T follicular helper cell (primary cell): ENCODE results near the gene FRMD6.

Experiments used
- DNase-seq: peaks from one replicate; pipeline ENCODE4 v3.0.0-alpha.2; 2020; ENCODE audit warnings: low read depth
- total RNA-seq, 2 experiments: gene quantifications; one replicate each; lab custom pipeline; 2026; lab: John Stamatoyannopoulos, UW

Gene FRMD6
- total RNA-seq, result 5.3 to 6.8 reads per million in 2 experiments

- peak; percentile 64 for DNase-seq
Measured at GRCh38 chr14:51651388-51652167, at the start of gene FRMD6. FRMD6 (plus strand) TSS chr14:51651910; CDS start chr14:51689837, 37,927 bp downstream.

DNA sequence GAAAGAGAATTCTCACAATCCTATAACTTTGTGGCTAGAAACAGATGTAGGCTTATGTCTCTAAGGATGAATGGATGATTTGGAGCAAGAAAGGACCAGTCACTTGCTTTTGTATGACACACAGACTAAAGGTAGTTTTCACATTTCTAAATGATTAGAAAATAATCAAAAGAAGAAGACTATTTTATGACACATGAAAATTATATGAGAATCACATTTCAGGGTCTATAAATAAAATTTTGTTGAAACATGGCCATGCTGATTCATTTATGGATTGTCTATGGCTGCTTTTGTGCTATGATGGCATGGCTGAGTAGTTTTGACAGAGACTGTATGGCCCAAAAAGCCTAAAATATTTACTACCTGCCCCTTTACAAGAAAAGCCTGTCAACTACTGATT lies 49.4 kb upstream of the FRMD6 start:
- DNase-seq, result no peak

DNA sequence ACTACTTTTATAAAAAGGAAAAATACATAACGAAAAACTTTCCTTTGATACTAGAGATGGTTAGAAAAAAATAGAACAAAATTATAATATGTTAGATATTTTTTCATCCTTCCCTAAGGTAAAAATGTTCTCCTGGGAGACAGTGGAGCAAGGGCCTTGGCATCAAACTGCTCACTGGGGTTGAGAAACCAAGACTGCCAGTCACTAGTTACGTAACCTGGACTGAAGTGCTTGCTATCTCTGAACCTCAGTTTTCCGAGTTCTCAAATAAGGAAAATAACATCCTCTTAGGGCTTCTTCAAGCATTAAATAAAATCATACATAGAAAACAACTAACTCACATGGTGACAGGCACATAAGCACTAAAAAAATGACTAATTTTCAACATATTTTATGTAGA lies 48.2 kb upstream of the FRMD6 start:
- no peak for DNase-seq

DNA sequence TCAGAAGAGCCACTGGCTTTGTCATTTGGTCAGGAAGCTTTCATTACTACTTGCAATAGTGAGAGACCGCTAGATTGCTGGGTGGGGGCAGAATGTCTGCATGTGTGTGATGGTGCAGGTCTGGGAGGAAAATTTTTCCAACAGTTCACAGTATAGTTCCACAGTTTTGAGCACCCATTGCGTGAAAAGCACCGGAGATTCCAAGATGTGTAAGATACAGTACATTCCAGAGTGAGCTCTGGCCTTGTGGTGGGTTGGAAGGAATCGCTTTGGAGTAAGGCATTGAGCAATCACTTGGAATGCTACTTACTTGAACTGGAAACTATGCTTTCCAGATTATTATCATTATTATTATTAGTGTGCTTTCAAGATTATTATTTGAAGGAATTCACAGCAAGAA lies 47.6 kb upstream of the FRMD6 start:
- no peak for DNase-seq

- DNase-seq, result no peak
Measured at GRCh38 chr14:51605575-51605974, 46.1 kb upstream of the FRMD6 start.

GRCh38 chr14:51607711-51608110 lies 44.0 kb upstream of the FRMD6 start:
- DNase-seq, result no peak

DNA sequence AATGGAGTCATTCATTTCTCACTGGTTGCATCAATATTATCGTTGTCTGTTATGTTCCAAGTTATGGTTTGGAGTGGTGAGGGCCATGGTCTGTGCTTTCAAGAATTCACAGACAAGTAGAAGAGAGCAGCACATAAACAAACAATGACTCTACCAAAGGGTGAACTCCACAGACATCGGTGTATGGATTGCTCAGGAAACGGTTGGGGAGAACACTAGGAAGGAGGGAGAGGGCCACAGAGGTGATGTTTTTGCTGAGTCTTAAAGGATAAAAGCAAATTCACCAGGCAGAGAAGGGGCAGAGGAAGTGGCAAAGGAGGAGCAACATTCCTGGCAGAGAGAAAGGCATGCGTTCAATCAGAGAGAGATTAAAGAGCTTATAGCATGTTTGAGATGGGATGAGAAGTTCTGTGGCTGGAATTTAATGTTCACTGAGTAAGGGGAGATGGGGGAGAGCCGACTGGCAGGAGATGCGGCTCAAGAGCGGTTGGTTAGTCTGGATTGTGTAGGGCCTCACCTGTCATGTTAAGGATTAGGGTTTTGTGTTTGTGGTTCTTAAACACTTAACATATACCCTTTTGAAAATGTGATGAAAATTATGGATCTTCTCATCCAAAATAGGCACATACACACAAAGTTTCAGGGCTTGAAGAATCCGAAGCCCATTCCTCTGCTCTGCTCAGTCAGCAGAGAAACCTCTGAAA lies 42.3 kb upstream of the FRMD6 start:
- DNase-seq, result no peak

DNA sequence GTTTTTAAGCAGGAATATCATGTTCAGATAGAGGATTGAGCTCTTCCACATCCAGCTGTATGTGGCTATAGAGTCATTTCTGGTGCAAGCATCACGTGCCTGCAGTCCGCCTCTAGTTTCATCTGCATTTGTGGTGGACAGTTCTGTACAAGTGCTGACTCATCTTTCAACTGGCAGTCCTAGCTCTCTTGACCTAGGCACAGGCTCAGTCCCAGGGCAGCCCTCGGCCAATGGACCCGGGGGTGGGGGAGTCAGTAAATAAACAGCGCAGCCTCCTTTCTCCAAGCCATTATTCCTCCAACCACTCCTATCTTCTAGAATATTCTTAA lies 41.8 kb upstream of the FRMD6 start:
- no peak for DNase-seq

GRCh38 chr14:51610771-51611170 lies 40.9 kb upstream of the FRMD6 start:
- DNase-seq, result no peak

- DNase-seq, result no peak
Measured at GRCh38 chr14:51612449-51612848, 39.3 kb upstream of the FRMD6 start.

GRCh38 chr14:51613416-51613815 lies 38.3 kb upstream of the FRMD6 start:
- no peak for DNase-seq

DNA sequence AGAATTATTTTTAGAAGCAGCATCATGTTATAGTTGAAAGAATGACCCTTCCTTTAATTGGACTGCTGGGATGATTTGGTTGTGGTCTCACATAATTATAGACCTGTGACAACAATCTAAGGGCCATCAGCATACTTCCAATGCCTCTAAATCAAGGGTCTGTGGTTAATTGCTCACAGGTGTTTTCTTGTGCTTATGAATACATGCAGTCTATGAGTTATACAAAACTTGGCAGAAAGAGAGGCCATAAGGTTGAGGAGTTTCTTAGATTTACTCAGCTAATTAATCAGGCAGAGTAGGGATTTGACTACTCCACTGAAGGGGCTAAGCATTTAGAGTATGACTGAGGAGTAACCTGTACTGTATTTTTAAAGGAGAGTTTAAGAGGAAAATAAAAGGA lies 37.0 kb upstream of the FRMD6 start:
- DNase-seq, result no peak

GRCh38 chr14:51616256-51616655 lies 35.5 kb upstream of the FRMD6 start:
- DNase-seq, result no peak

GRCh38 chr14:51616724-51617409 lies 34.8 kb upstream of the FRMD6 start:
- DNase-seq, result no peak

GRCh38 chr14:51619561-51619960 lies 32.1 kb upstream of the FRMD6 start:
- DNase-seq, result no peak

GRCh38 chr14:51620056-51620455 lies 31.7 kb upstream of the FRMD6 start:
- DNase-seq, result no peak

DNA sequence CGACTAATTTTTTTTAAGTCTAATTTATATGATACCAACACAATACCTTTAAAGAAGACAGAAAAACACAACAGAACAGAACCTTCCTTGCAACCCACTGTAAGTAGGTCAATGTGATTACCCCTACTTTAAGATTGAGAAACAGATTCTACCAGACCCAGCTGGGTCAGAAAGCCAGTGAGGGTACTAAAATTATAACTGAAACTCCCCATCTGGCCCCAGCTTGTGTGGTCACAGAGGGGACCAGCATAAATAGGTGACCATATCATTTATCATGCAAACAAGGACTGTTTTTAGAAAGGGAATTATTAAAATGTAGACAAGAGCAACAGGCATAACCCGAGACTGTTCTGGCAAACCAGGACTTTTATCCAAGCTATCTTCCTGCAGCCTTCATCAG lies 30.1 kb upstream of the FRMD6 start:
- DNase-seq, result no peak

DNA sequence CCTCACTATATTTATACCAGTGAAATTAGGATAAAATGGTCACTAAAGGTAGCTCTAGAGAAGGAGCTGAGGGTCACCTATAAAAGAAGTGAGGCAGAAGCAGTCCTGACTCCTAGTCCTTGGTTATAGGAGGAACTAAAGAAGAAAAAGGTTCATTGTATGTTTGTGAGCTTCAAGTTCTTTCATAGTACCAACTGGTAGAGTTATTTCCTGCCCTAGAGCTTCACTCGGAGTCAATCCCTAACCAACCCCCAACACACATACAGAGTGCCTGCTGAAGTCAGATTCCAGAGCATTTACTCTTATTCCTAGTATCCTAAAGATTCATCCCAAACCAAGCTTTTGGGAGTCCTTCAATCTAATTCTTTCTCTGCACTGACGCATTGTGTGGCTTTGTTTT lies 29.3 kb upstream of the FRMD6 start:
- no peak for DNase-seq

DNA sequence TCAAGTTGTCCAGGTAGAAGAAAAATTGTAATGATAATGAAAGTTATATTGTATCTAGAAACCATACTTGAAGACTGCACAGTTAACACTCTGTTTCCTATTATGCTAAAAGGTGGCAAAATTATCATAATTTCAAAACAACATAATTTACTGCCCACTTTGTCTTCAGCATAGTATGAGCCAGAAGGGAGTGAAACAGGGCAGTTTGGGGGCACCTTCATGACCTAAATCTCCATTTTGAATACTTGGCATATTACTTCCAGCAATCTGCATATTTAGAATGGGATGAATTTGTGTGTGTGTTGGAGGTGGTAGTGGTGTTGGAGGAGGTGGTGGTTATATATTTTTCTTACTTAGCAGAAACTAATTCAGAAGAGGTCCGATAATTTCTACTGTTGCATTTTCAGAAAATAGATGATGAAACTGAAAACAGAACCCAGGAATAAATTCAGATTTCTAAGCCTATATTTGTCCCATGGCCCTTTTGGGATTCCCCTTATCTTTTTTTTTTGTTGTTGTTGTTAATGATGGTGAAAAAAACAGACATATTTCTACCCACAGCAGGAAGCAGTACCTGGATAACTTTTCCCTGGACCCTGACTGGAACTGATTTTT lies 26.6 kb upstream of the FRMD6 start:
- DNase-seq, result no peak

- DNase-seq, result no peak
Measured at GRCh38 chr14:51626185-51626584, 25.5 kb upstream of the FRMD6 start.

GRCh38 chr14:51626788-51627187 lies 24.9 kb upstream of the FRMD6 start:
- no peak for DNase-seq

DNA sequence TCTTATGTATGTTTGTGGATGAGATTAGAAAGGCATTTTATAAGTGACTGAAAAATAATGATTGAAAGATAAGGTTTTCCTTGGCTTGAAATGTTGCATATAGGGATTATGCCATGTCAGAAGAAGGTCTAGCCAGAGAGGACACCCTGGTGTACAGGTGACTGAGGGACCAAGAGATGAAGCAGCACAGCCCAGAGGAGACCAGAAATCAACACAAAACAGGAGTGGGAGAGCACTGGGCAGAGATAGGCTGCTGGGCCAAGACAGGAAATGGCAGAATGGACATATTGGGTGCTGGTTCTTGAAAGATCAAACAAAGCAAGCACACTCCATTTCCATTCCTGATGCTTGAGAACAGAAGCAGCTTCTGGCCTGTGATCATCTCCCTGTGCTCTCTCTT lies 24.4 kb upstream of the FRMD6 start:
- no peak for DNase-seq

DNA sequence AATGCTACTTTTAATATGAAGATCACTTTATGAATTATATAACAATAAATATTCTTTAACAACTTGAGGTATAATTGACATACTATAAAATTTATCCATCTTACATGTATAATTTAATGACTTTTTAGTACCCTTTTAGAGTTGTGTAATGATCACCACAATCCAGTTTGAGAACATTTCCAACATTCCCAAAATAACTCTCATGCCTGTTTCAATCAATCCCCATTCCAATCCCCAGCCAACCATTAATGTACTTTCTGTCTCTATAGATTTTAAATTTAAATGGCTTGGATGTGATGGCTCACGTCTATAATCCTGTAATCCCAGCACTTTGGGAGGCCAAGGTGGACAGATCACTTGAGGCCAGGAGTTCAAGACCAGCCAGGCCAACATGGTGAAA lies 23.5 kb upstream of the FRMD6 start:
- no peak for DNase-seq
